RPMI8226 (cell line): ENCODE data around the gene CDKN2B-AS1.
A peak's percentile ranks its signal among the peaks of the same experiment; 100 is the strongest.
"Not testable (repeated sequence)": the region's sequence is repeated elsewhere in the genome, so short reads cannot be mapped to it uniquely, and the experiment has no call there.

Experiments used
- DNase-seq: peaks from one replicate; pipeline ENCODE4 v3.0.0-alpha.2; 2015

The CDKN2B-AS1 gene

GRCh38 chr9:22046243-22046885, 51.8 kb downstream of the CDKN2B-AS1 start:
- no peak for DNase-seq

- no peak for DNase-seq
Measured at GRCh38 chr9:22047596-22047995, 53.0 kb downstream of the CDKN2B-AS1 start.

DNA sequence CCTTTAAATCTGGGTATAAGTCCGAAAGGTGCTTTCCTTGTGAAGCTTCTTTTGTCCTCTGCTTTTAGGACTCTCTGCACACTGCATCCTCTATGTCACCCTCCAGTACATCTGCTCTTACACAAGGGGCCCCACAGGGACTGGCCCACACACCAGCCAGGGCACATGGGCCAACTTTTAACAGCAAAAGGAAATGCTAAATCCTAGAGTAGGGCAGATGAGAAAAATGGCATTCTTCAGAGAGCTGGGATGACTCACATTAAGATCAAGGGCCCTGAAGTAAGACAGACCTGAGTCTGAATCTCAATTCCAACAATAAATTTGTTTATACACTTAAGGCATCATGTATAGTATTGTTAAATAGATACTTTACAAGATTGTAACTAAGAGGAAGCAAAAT, 54.8 kb downstream of the CDKN2B-AS1 start:
- no peak for DNase-seq

- DNase-seq: no peak
Measured at GRCh38 chr9:22050924-22051323, 56.3 kb downstream of the CDKN2B-AS1 start.

DNA sequence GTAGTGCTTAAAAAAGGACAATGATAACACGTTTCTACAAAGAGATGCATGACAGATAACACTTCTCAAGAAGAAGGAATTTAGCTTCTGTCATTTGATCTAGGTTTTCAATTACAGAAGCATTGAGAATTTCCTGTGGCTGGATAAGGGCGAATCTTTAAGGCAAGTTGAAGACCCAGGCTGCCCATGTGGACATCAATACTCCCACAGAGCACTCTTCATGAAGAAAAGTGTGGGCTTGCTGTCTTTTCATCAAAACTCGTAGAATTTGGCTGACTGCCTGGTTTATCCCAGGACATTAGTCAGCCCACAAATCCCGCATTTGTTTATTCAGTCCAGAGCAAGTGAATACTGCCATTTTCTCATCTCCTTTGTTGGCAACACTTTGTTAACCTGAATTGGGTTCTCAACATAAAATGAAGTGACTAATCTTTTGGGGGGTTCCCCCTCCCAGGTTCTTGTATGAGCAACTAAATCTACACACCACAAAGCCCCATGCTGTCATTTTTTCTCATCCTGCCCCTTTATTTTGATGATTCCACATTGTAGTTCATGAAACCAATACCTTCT, 57.9 kb downstream of the CDKN2B-AS1 start:
- DNase-seq: no peak

DNA sequence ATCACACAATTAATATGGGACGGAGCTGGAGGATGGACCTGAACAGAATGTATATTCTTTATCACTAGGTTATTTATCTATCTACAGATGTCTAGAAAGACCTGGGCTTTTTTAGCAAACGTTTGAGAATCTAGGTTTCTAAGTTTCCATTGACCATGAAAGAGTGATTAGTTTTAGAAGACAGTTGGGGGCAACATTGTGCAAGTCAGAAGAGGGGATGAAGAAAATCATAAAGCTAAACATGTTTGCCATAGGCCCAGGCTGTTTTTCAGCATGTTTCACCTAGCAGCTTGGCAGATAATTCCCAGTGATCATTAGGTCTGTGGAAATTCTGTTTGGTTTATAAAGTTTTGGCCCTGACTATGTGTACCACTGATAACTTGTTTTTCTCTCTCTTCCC, 58.6 kb downstream of the CDKN2B-AS1 start:
- DNase-seq: no peak

GRCh38 chr9:22054076-22054475, 59.5 kb downstream of the CDKN2B-AS1 start:
- no peak for DNase-seq

DNA sequence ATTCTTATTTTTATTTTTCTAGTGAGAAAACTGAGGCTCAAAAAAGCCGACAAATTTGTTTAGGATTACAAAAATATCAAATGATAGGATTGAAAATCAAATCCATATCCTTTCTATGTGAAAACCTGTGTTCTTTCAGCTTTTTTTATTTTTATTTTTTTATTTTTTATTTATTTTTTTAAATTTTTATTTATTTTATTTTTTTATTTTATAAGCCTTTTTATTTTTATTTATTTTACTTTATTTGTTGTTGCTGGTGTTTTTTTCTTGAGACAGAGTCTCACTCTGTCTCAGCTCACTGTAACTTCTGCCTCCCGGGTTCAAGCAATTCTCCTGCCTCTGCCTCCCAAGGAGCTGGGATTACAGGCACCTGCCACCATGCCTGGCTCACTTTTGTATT, 59.9 kb downstream of the CDKN2B-AS1 start:
- DNase-seq: no peak

DNA sequence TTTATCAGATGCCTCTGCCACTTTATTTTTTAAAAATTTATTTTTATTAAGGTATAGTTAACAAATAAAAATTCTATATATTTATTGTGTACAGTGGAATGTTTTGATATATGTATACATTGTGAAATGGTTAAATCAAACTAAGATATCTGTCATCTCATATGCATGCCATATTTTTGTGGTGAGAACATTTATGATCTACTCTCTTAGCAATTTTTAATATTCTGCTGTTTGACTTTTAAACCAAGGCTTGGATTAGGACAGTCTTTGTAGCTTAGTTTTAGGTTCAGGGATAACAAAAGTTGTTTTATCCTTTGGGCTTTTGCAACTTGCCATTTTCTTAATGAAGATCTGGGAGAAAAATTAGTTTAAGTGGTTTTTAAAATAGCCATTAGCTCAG, 60.5 kb downstream of the CDKN2B-AS1 start:
- DNase-seq: no peak

DNA sequence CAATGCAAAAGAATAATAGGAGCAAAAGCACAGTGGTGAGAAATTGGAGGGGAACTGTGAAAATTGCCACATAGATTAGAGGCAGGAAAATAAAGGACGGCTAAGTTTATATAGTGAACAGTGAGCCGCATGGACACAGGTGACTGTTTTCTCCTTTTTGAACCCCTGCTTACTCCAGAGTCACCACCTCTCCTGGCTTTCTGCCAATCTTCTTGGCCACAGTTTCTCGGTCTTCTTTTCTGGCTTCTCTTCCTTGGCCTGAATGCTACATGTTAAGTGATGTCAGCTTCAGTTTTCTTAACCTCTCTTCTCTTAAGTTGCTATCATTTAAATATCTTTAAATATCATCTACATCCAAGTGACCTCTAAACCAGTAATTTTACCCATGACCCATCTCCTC, 61.8 kb downstream of the CDKN2B-AS1 start:
- peak; percentile 66 for DNase-seq

DNA sequence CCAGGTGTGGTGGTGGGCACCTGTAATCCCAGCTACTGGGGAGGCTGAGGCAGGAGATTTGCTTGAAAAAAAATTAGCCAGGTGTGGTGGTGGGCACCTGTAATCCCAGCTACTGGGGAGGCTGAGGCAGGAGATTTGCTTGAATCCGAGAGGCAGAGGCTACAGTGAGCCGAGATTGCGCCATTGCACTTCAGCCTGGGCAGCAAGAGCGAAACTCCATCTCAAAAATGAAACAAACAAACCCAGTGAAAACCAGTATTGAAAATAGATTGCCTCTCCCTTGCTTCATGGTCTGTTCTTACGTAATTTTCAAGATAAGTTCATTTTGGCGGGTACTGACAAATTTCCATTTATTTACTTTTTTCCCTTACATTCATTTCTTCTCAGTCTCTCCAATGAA, 63.4 kb downstream of the CDKN2B-AS1 start:
- DNase-seq: not testable (repeated sequence)

- no peak for DNase-seq
Measured at GRCh38 chr9:22060831-22061383, 66.3 kb downstream of the CDKN2B-AS1 start.

DNA sequence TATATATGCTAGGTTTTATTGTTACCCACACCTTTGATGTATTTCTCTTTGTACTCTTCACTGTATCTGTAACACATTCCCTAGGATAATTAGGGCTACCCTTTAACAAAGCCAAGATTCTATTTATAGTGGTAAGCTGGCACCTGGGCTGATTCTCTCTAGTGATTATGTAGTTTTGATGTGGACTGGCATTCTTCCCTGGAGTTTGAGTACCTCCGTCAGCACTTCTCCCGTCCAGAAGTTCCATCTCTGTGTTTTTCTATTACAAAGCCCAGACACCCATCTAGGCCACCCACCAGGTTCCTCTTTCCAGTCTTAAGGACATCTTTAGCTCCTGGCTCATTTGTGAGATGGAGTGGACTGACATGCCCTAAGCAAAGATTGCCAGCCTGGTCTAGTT, 70.4 kb downstream of the CDKN2B-AS1 start:
- DNase-seq: peak; percentile 54

DNA sequence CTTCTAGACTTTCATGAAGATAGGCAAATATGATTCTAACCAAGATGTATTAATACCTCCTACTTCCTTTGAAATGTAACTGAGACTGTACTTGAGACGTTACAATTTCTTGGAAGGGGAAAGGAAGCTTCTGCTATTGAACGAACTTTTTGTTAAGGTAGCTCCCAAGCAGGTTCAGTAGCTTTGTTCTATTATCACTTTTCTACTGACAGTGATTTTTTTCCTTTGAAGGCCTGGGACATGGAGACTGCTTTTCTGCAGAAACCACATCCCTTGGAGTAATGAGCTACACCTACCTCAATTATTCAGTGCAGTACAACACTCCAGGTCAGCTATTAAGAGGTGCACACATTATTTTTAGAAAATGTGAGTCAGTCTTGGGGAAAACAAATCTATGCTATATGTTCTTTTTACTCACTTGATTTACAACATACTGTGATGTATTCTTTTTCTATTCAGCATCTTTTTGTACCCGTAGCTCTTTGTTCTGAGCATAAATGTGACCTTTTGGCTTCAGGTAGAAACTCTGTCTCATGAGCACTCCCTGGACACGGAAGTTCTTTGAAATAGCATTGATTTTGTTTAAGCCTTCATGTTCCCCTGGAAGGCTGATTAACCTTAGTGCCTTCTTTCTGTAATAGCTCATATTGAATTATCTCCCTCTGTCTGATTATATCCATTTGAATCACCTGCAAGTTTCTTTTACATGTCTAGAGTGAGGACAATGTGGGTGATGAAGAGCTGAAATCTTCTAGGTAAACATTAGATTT, 71.0 kb downstream of the CDKN2B-AS1 start:
- DNase-seq: no peak

DNA sequence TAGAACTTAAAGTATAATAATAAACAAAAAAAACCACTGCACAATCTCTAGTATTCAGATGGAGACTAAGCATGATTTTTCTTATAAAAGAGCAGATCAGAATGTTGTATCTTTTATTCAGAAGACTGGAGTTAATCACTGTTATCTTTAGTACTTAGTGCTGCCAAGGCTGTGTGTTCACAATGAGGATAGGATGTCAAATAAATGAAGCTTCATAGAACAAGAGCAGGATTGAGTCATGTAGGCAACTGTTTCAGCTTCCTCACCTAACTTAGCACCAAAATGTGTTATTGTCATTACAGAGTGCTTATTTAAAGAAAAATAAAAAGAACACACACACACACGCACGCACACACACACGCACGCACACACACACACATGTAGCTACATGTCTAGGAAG, 72.6 kb downstream of the CDKN2B-AS1 start:
- no peak for DNase-seq

- DNase-seq: no peak
Measured at GRCh38 chr9:22068369-22068768, 73.8 kb downstream of the CDKN2B-AS1 start.

DNA sequence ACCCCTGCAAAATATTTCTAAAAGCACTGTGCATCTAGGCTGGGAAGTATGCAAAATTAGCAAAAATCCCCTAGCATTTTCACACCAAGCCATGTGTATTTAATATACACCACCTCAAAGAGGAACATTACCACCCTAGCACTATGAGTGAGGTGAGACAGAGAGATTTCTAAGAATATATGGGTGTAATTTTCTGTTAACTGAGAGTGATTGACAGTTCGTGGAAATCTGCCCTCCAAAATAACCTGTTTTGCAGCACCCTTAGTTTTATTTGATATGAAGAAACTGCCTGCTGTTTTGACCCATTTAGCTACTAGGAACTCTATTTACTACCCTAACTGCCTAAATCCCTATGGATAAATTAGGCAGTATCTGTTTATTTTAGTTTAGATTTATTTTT, 78.8 kb downstream of the CDKN2B-AS1 start:
- DNase-seq: no peak

GRCh38 chr9:22078081-22078480, 83.5 kb downstream of the CDKN2B-AS1 start:
- no peak for DNase-seq

DNA sequence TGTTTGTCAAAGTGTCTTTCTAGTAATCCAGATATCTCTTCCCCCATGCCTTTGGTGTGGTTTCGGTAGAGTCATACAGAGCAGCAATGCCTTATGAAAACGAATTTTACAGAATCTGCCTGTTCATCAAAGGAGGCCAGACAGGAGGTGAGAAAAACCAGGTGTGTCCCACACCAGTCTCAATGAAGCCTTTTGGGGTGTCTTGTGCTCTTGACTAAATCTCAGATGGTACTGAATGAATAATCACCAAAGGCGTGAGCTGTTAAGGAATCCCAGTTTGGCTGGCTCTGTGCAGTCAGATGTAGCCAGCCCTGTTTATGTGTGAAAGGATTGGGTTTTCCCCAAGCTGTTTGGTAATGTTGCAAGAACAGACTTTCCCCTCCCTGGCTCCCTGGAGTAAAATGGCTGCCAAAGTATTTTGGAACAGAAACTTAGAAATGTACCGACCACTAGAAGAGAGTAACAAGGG, 85.3 kb downstream of the CDKN2B-AS1 start:
- DNase-seq: no peak

DNA sequence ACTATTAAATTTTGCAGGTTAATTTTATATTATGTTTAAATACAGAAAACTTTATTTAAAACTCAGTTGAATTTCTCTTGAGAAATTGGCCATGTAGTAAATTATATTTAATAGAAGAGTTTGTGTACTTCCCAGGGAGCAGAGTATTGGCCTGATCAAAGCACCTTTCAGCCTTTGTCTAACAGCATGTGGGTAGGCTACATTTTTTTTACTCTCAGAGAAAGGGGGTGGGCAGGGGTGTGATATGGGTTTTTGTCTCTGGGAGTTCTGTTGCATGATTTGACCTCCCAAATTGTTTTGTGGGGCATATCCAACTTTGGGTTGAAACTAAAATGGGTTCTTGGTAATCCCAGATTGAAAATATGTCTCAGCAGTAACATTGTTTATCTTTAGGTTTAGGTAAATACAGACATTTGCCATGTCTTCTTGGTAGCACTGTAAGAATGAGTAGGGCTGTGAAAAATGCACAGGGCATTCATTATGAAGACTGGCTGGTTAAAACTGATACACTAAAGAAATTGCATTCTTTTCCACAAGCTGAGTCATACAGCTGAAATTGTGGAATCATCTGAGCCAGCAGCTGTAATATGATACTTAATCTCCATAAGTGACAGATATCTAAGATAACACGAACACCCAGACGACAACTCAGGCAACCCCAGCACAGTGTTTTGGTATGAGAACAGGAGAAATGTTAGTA, 89.9 kb downstream of the CDKN2B-AS1 start:
- no peak for DNase-seq

- no peak for DNase-seq
Measured at GRCh38 chr9:22088053-22088716, 93.6 kb downstream of the CDKN2B-AS1 start.

DNA sequence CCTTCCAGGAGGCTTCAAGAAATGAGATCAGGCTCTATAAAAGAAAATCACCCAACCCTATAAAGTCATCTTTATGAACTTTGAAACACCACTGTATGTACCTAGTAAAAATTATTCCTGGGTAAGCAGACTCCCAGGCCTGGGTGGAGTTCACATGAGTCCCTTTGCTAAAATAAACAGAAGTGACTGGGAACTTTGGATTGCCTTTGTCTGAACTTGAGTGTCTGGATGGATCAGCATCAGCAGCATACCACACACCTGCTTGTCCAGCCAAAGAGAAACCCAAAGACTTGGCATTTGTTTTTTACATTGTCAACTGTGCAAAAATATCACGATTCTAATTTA, 94.1 kb downstream of the CDKN2B-AS1 start:
- DNase-seq: no peak

DNA sequence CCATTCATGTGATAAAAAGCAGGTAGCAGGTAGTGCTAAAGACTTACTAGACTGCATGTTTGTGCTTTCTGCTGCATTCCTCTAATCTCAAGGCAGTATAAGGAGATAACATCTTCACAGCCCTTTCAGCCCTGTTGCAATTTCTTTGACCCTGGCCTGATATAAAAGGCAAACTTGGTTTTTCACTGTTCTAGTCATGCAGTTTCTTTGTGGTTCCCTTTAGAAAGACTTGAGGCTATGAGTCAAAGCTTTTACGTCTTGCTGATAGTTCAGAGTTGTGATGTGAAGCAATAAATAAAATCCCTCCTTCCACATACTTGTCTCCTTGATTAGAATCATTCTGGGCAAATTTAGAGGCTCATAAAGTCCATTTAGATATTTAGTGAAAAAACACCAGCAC, 103.1 kb downstream of the CDKN2B-AS1 start:
- DNase-seq: no peak
